Measurements from ENCODE around the gene RARS1. TPM values are rescaled to one million over a fixed set of nuclear protein-coding genes. Genes with fewer than 3 reads are reported as not detected.

Gene RARS1
- total RNA-seq, 1 donor from 2014 or later, result 94.6 TPM

DNA sequence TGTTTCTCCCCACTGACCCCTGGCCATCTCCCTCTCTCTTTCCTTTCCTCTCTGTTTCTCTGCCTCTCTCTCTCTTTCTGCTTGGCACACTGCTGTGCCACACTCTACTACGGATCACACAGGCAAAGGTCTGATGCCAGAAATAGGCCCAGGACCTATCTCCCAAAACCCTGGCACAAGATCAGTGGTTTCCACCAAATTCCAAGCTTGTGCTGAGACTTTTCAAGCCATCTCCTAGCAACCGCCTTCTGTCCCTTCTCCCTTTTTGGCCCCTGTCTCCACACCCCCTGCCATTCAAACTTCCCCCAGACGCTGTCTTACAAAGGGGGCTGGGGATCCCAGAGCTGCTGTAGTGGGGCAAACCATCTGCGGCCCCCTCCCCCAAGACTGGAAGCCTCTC, 38.5 kb upstream of the RARS1 start:
- DNase-seq (ENCODE audit: low spot score, unreplicated experiment), result no peak
- Mint-ChIP-seq H3K9me3 (ENCODE audit: low read depth) (no peaks in the 10 kb centered on the region), H3K36me3 (ENCODE audit: insufficient read depth) (peaks cover 37% of the 10 kb centered on the region), H3K4me1 (ENCODE audit: low read depth) (no peaks in the 10 kb centered on the region), H3K27ac (no peak overlapping the region), H3K4me3 (ENCODE audit: low read depth) (no peak overlapping the region), H3K27me3 (no peaks in the 10 kb centered on the region)
- TF ChIP-seq, protein P1, sequence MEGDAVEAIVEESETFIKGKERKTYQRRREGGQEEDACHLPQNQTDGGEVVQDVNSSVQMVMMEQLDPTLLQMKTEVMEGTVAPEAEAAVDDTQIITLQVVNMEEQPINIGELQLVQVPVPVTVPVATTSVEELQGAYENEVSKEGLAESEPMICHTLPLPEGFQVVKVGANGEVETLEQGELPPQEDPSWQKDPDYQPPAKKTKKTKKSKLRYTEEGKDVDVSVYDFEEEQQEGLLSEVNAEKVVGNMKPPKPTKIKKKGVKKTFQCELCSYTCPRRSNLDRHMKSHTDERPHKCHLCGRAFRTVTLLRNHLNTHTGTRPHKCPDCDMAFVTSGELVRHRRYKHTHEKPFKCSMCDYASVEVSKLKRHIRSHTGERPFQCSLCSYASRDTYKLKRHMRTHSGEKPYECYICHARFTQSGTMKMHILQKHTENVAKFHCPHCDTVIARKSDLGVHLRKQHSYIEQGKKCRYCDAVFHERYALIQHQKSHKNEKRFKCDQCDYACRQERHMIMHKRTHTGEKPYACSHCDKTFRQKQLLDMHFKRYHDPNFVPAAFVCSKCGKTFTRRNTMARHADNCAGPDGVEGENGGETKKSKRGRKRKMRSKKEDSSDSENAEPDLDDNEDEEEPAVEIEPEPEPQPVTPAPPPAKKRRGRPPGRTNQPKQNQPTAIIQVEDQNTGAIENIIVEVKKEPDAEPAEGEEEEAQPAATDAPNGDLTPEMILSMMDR (IDR thresholded peaks at IDR 0.05; ENCODE audit: unreplicated experiment), result no peak

DNA sequence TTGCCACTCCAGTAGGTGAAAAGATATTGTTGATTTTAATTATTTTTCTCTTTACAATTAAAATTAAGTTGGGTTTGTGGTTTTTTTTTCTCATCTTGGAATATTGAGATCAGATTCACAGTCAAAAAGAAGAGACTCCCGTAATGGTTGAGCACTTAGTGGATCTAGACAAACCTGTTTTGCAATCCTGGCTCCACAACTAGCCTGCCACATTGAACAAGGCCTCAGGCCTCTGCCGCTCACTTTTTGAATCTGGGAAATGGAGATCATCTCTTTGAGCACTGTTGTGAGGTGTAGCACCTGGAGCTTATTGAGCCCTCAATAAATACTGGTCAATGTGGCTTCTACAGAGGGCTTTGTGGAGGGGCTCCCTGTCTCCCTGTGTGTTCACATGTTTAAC, 37.1 kb upstream of the RARS1 start:
- TF ChIP-seq, protein P1 (IDR thresholded peaks at IDR 0.05; ENCODE audit: unreplicated experiment), result no peak
- no peak for DNase-seq (ENCODE audit: low spot score, unreplicated experiment)
- Mint-ChIP-seq H3K36me3 (ENCODE audit: insufficient read depth) (peaks cover 31% of the 10 kb centered on the region), H3K4me1 (ENCODE audit: low read depth) (no peaks in the 10 kb centered on the region), H3K9me3 (ENCODE audit: low read depth) (no peaks in the 10 kb centered on the region), H3K4me3 (ENCODE audit: low read depth) (no peak overlapping the region), H3K27ac (no peak overlapping the region), H3K27me3 (no peaks in the 10 kb centered on the region)

- Mint-ChIP-seq H3K4me3 (ENCODE audit: low read depth) (no peak overlapping the region), H3K27me3 (no peaks in the 10 kb centered on the region), H3K9me3 (ENCODE audit: low read depth) (no peaks in the 10 kb centered on the region), H3K4me1 (ENCODE audit: low read depth) (no peaks in the 10 kb centered on the region), H3K36me3 (ENCODE audit: insufficient read depth) (peaks cover 26% of the 10 kb centered on the region), H3K27ac (no peak overlapping the region)
- TF ChIP-seq, protein P1 (IDR thresholded peaks at IDR 0.05; ENCODE audit: unreplicated experiment), result no peak
- no peak for DNase-seq (ENCODE audit: low spot score, unreplicated experiment)
Measured at GRCh38 chr5:168451565-168451964, 34.7 kb upstream of the RARS1 start.

DNA sequence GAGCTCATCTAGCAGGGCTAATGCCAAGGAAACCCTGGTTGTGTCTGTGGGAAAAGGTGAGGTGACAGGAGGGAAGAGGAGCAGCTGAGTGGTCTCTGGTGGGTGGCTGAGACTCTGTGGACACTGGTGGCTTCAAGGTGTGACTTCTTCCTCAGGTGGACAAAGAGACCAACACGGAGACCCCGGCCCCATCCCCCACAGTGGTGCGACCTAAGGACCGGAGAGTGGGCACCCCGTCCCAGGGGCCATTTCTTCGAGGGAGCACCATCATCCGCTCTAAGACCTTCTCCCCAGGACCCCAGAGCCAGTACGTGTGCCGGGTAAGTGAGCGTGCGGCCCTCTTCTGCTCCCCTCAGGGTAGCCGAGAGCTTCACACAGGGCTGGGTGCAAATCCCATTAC, 31.1 kb upstream of the RARS1 start:
- no peaks in the 10 kb centered on the region for H3K9me3 Mint-ChIP-seq (ENCODE audit: low read depth)
- H3K4me3 Mint-ChIP-seq (ENCODE audit: low read depth), result no peak overlapping the region

GRCh38 chr5:168457542-168457941, 28.7 kb upstream of the RARS1 start:
- TF ChIP-seq, protein P1 (IDR thresholded peaks at IDR 0.05; ENCODE audit: unreplicated experiment), result no peak
- H3K27me3 Mint-ChIP-seq, result no peaks in the 10 kb centered on the region
- no peak for DNase-seq (ENCODE audit: low spot score, unreplicated experiment)
- no peak overlapping the region for H3K27ac Mint-ChIP-seq
- no peaks in the 10 kb centered on the region for H3K4me1 Mint-ChIP-seq (ENCODE audit: low read depth)
- no peak overlapping the region for H3K4me3 Mint-ChIP-seq (ENCODE audit: low read depth)
- no peaks in the 10 kb centered on the region for H3K9me3 Mint-ChIP-seq (ENCODE audit: low read depth)
- peaks cover 37% of the 10 kb centered on the region for H3K36me3 Mint-ChIP-seq (ENCODE audit: insufficient read depth)

More for the DNA sequence above, 31.1 kb upstream of the RARS1 start:
- Mint-ChIP-seq H3K27ac (no peak overlapping the region), H3K27me3 (no peaks in the 10 kb centered on the region), H3K4me1 (ENCODE audit: low read depth) (no peaks in the 10 kb centered on the region), H3K36me3 (ENCODE audit: insufficient read depth) (peaks cover 32% of the 10 kb centered on the region)
- DNase-seq (ENCODE audit: low spot score, unreplicated experiment), result no peak
- TF ChIP-seq, protein P1 (IDR thresholded peaks at IDR 0.05; ENCODE audit: unreplicated experiment), result no peak

Measured in progenitor cell of endocrine pancreas (in vitro differentiated cells).